ENCODE data around the gene RPLP2.

The RPLP2 gene

GRCh38 chr11:803770-804598 is 5.8 kb upstream of the RPLP2 start:
- no peak for DNase-seq (ENCODE audit: low read depth in 3 of 3)

- DNase-seq (ENCODE audit: low read depth in 3 of 3) = no peak
These were observed 5.2 kb upstream of the RPLP2 start for GRCh38 chr11:804599-804964.

GRCh38 chr11:808427-809286 is 1.1 kb upstream of the RPLP2 start:
- no peak for DNase-seq (ENCODE audit: low read depth in 3 of 3)

GRCh38 chr11:810040-810567 is 337 bp downstream of the RPLP2 start:
- DNase-seq (ENCODE audit: low read depth in 3 of 3) = no peak

GRCh38 chr11:811446-812245 is 1.9 kb downstream of the RPLP2 start:
- no peak for DNase-seq (ENCODE audit: low read depth in 3 of 3)

GRCh38 chr11:812390-812789 is 2.6 kb downstream of the RPLP2 start:
- no peak for DNase-seq (ENCODE audit: low read depth in 3 of 3)

- DNase-seq (ENCODE audit: low read depth in 3 of 3) = no peak
These were observed 3.3 kb downstream of the RPLP2 start for GRCh38 chr11:813072-813455.

GRCh38 chr11:813456-814096 is 3.8 kb downstream of the RPLP2 start:
- DNase-seq (ENCODE audit: low read depth in 3 of 3) = no peak

- no peak for DNase-seq (ENCODE audit: low read depth in 3 of 3)
These were observed 6.1 kb downstream of the RPLP2 start for GRCh38 chr11:815675-816432.

- no peak for DNase-seq (ENCODE audit: low read depth in 3 of 3)
These were observed 6.6 kb downstream of the RPLP2 start for GRCh38 chr11:816433-816779.

GRCh38 chr11:818396-819128 is 8.8 kb downstream of the RPLP2 start, which contains the start of gene PNPLA2:
Gene PNPLA2 (plus strand): TSS chr11:818914. CDS start chr11:819719, 805 bp downstream.
- DNase-seq (ENCODE audit: low read depth in 3 of 3) = no peak

- DNase-seq (ENCODE audit: low read depth in 3 of 3) = peak; percentile 87 to 92 (median 88)
These were observed 9.6 kb downstream of the RPLP2 start for GRCh38 chr11:819129-819931.

- peak; percentile 77 to 88 (median 82) for DNase-seq (ENCODE audit: low read depth in 3 of 3)
These were observed 10.3 kb downstream of the RPLP2 start for GRCh38 chr11:819943-820649.

GRCh38 chr11:820655-821511 is 11.1 kb downstream of the RPLP2 start:
- DNase-seq (ENCODE audit: low read depth in 3 of 3) = no peak

- DNase-seq (ENCODE audit: low read depth in 3 of 3) = no peak
These were observed 12.0 kb downstream of the RPLP2 start for GRCh38 chr11:821512-822371.

All from stimulated activated CD4-positive, alpha-beta T cell treated with anti-CD3 and anti-CD28 coated beads, TNF-alpha, amount 100 ng/mL, for 4 hours (primary cell).